NB4 (cell line): ENCODE results near the gene ZNF678.
"Not testable (repeated sequence)": the region's sequence is repeated elsewhere in the genome, so short reads cannot be mapped to it uniquely, and the experiment has no call there.

Source experiments
- POLR2A ChIP-seq: IDR thresholded peaks from 2 replicates; pipeline ENCODE4 v1.6.1; 2011; ENCODE audit warnings: mild to moderate bottlenecking; ENCODE audit not compliant: insufficient read length; ENCODE audit errors: extremely low read depth
- TF ChIP-seq, protein P1 (sequence below): IDR thresholded peaks from one replicate; pipeline ENCODE4 v1.5.1; 2012; ENCODE audit warnings: low read depth, low read length

DNA sequence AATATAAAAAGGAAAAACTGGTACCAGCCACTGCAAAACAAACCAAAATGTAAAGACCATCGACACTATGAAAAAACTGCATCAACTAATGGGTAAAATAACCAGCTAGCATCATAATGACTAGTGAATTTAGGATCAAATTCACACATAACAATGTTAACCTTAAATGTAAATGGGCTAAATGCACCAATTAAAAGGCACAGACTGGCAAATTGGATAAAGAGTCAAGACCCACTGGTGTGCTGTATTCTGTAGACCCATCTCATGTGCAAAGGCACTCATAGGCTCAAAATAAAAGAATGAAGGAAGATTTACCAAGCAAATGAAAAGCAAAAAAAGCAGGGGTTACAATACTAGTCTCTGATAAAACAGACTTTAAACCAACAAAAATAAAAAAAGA lies 138.3 kb downstream of the ZNF678 start:
- TF ChIP-seq POLR2A, result not testable (repeated sequence)
- TF ChIP-seq, protein P1, sequence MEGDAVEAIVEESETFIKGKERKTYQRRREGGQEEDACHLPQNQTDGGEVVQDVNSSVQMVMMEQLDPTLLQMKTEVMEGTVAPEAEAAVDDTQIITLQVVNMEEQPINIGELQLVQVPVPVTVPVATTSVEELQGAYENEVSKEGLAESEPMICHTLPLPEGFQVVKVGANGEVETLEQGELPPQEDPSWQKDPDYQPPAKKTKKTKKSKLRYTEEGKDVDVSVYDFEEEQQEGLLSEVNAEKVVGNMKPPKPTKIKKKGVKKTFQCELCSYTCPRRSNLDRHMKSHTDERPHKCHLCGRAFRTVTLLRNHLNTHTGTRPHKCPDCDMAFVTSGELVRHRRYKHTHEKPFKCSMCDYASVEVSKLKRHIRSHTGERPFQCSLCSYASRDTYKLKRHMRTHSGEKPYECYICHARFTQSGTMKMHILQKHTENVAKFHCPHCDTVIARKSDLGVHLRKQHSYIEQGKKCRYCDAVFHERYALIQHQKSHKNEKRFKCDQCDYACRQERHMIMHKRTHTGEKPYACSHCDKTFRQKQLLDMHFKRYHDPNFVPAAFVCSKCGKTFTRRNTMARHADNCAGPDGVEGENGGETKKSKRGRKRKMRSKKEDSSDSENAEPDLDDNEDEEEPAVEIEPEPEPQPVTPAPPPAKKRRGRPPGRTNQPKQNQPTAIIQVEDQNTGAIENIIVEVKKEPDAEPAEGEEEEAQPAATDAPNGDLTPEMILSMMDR, result not testable (repeated sequence)
